ENCODE measurements around the gene TAF11L5. TPM values are rescaled to one million over a fixed set of nuclear protein-coding genes. Genes with fewer than 3 reads are reported as not detected.
"Not testable (repeated sequence)": the region's sequence is repeated elsewhere in the genome, so short reads cannot be mapped to it uniquely, and the experiment has no call there.

Gene TAF11L5
- total and polyA plus RNA-seq, 9 of the 15 experiments (the other 6 are each of a cell fraction or from before 2014, with no cell fraction given): 0.20 to 3.7 (median 0.41) TPM; not detected in 3

GRCh38 chr5:17517526-17517925 is 7.5 kb upstream of the TAF11L5 start:
- H3K4me3 ChIP-seq; H3K9me3 ChIP-seq (replicated peaks; ENCODE audit: control insufficient read depth, insufficient read depth, low read depth, low read length); BruUV-seq (replicated peaks); H3K27me3 ChIP-seq (ENCODE audit: control insufficient read depth in 2 of 2, insufficient read depth in 2 of 2, low read length in 2 of 2); POLR2A ChIA-PET; intact Hi-C loops (cut with micrococcal nuclease); H3K27ac ChIP-seq (ENCODE audit: extremely low read depth, low read depth, low read length); H3K79me2 ChIP-seq (ENCODE audit: control insufficient read depth, insufficient read depth, low read length); H3K36me3 ChIP-seq (ENCODE audit: control insufficient read depth, insufficient read depth, low read length); H2AFZ ChIP-seq (ENCODE audit: low read depth, low read length); H3K9ac ChIP-seq (ENCODE audit: insufficient read depth in 1 of 2, low read depth in 2 of 2, low read length in 2 of 2); ATAC-seq; in situ Hi-C loops (cut with MboI); H3K4me1 ChIP-seq (replicated peaks in 1 of 2; ENCODE audit: control insufficient read depth in 2 of 2, insufficient read depth in 2 of 2, low read length in 2 of 2); H3K4me2 ChIP-seq (ENCODE audit: insufficient read depth, low read length); FAIRE-seq; H3K9me1 ChIP-seq (ENCODE audit: control insufficient read depth, insufficient read depth, low read length); H4K20me1 ChIP-seq (replicated peaks; ENCODE audit: control insufficient read depth, insufficient read depth, low read length); DNase-seq (ENCODE audit: extremely low read depth in 1 of 4, low spot score in 3 of 4); CTCF ChIA-PET (ENCODE audit: low intra/inter-chr PET ratio): not testable (repeated sequence)
- WGBS (ENCODE audit: insufficient coverage, low coverage, missing lambda C conversion rate): 2% methylated on average over 8 of the region's 12 CpGs
- TF ChIP-seq ELF1 (tag; IDR thresholded peaks at IDR 0.05): peak; percentile 41; the same call in 1 of the 2 replicates

- H3K27me3 ChIP-seq (ENCODE audit: control insufficient read depth in 2 of 2, insufficient read depth in 2 of 2, low read length in 2 of 2); H3K79me2 ChIP-seq (ENCODE audit: control insufficient read depth, insufficient read depth, low read length); BruUV-seq (replicated peaks); H3K4me3 ChIP-seq; FAIRE-seq; H3K9ac ChIP-seq (ENCODE audit: insufficient read depth in 1 of 2, low read depth in 2 of 2, low read length in 2 of 2); H3K9me3 ChIP-seq (replicated peaks; ENCODE audit: control insufficient read depth, insufficient read depth, low read depth, low read length); H4K20me1 ChIP-seq (replicated peaks; ENCODE audit: control insufficient read depth, insufficient read depth, low read length); ATAC-seq; intact Hi-C loops (cut with micrococcal nuclease); H3K27ac ChIP-seq (ENCODE audit: extremely low read depth, low read depth, low read length); H3K4me1 ChIP-seq (replicated peaks in 1 of 2; ENCODE audit: control insufficient read depth in 2 of 2, insufficient read depth in 2 of 2, low read length in 2 of 2); H3K9me1 ChIP-seq (ENCODE audit: control insufficient read depth, insufficient read depth, low read length); in situ Hi-C loops (cut with MboI); DNase-seq (ENCODE audit: extremely low read depth in 1 of 4, low spot score in 3 of 4); H2AFZ ChIP-seq (ENCODE audit: low read depth, low read length); CTCF ChIA-PET (ENCODE audit: low intra/inter-chr PET ratio); POLR2A ChIA-PET; H3K4me2 ChIP-seq (ENCODE audit: insufficient read depth, low read length); H3K36me3 ChIP-seq (ENCODE audit: control insufficient read depth, insufficient read depth, low read length): not testable (repeated sequence)
- WGBS (ENCODE audit: insufficient coverage, low coverage, missing lambda C conversion rate): no CpG with 5 or more reads among the region's 15 CpGs
Measured at GRCh38 chr5:17518067-17518466, 7.0 kb upstream of the TAF11L5 start, which contains the start of gene TAF11L3. TAF11L3 (plus strand) TSS chr5:17518367.

- intact Hi-C loops (cut with micrococcal nuclease); H3K9me3 ChIP-seq (replicated peaks; ENCODE audit: control insufficient read depth, insufficient read depth, low read depth, low read length); ATAC-seq; CTCF ChIA-PET (ENCODE audit: low intra/inter-chr PET ratio); DNase-seq (ENCODE audit: extremely low read depth in 1 of 4, low spot score in 3 of 4); H3K79me2 ChIP-seq (ENCODE audit: control insufficient read depth, insufficient read depth, low read length); POLR2A ChIA-PET; H3K36me3 ChIP-seq (ENCODE audit: control insufficient read depth, insufficient read depth, low read length); BruUV-seq (replicated peaks); H3K27ac ChIP-seq (ENCODE audit: extremely low read depth, low read depth, low read length); FAIRE-seq; H3K4me1 ChIP-seq (replicated peaks in 1 of 2; ENCODE audit: control insufficient read depth in 2 of 2, insufficient read depth in 2 of 2, low read length in 2 of 2); H3K4me3 ChIP-seq; H3K9ac ChIP-seq (ENCODE audit: insufficient read depth in 1 of 2, low read depth in 2 of 2, low read length in 2 of 2); H3K27me3 ChIP-seq (ENCODE audit: control insufficient read depth in 2 of 2, insufficient read depth in 2 of 2, low read length in 2 of 2); H3K9me1 ChIP-seq (ENCODE audit: control insufficient read depth, insufficient read depth, low read length); in situ Hi-C loops (cut with MboI); H2AFZ ChIP-seq (ENCODE audit: low read depth, low read length); H3K4me2 ChIP-seq (ENCODE audit: insufficient read depth, low read length); H4K20me1 ChIP-seq (replicated peaks; ENCODE audit: control insufficient read depth, insufficient read depth, low read length): not testable (repeated sequence)
- under 1% methylated on average over 8 of the region's 14 CpGs for WGBS (ENCODE audit: insufficient coverage, low coverage, missing lambda C conversion rate)
Measured at GRCh38 chr5:17519508-17519907, 5.5 kb upstream of the TAF11L5 start.

GRCh38 chr5:17521501-17521900 is 3.5 kb upstream of the TAF11L5 start, which contains the start of gene TAF11L4:
TAF11L4 (plus strand) TSS chr5:17521801.
- H3K4me3 ChIP-seq; H3K9ac ChIP-seq (ENCODE audit: insufficient read depth in 1 of 2, low read depth in 2 of 2, low read length in 2 of 2); in situ Hi-C loops (cut with MboI); POLR2A ChIA-PET; H3K4me1 ChIP-seq (replicated peaks in 1 of 2; ENCODE audit: control insufficient read depth in 2 of 2, insufficient read depth in 2 of 2, low read length in 2 of 2); DNase-seq (ENCODE audit: extremely low read depth in 1 of 4, low spot score in 3 of 4); H3K4me2 ChIP-seq (ENCODE audit: insufficient read depth, low read length); H3K27ac ChIP-seq (ENCODE audit: extremely low read depth, low read depth, low read length); ATAC-seq; H3K9me1 ChIP-seq (ENCODE audit: control insufficient read depth, insufficient read depth, low read length); CTCF ChIA-PET (ENCODE audit: low intra/inter-chr PET ratio); H2AFZ ChIP-seq (ENCODE audit: low read depth, low read length); H3K79me2 ChIP-seq (ENCODE audit: control insufficient read depth, insufficient read depth, low read length); H3K9me3 ChIP-seq (replicated peaks; ENCODE audit: control insufficient read depth, insufficient read depth, low read depth, low read length); FAIRE-seq; H3K36me3 ChIP-seq (ENCODE audit: control insufficient read depth, insufficient read depth, low read length); H4K20me1 ChIP-seq (replicated peaks; ENCODE audit: control insufficient read depth, insufficient read depth, low read length); H3K27me3 ChIP-seq (ENCODE audit: control insufficient read depth in 2 of 2, insufficient read depth in 2 of 2, low read length in 2 of 2); intact Hi-C loops (cut with micrococcal nuclease): not testable (repeated sequence)
- no CpG with 5 or more reads among the region's 15 CpGs for WGBS (ENCODE audit: insufficient coverage, low coverage, missing lambda C conversion rate)
- BruUV-seq (replicated peaks): TSS peak; percentile 79
